Hematopoietic multipotent progenitor cell treated with erythropoietin and hydrocortisone succinate and interleukin-3 and kit ligand, for 15 days (in vitro differentiated cells): ENCODE results near the gene PPP1R16B.
"Not testable (repeated sequence)": the region's sequence is repeated elsewhere in the genome, so short reads cannot be mapped to it uniquely, and the experiment has no call there.

Experiments
- DNase-seq: peaks from one replicate; pipeline ENCODE4 v3.0.0-alpha.2; 2015; ENCODE audit warnings: low spot score

PPP1R16B gene

DNA sequence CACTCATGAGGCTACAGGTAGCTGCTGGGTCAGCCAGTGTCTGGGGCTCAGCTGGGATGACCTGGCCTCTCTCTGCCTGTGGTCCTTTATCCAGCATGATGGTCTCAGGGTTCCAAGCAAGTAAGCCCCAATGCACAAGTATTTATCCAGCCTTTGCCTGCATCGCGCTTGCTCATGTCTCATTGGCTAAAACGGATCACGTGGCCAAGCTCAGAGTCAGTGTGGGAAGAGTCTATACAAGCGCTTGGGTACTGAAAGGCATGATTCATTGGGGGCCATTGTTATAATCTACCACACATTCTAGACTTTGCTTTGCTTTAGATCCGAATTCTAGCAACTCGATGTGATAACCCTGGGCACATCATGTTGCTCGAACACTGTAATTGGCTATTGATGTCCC lies 48.3 kb downstream of the PPP1R16B start:
- no peak for DNase-seq

GRCh38 chr20:38854654-38855066 lies 49.2 kb downstream of the PPP1R16B start:
- DNase-seq, result no peak

DNA sequence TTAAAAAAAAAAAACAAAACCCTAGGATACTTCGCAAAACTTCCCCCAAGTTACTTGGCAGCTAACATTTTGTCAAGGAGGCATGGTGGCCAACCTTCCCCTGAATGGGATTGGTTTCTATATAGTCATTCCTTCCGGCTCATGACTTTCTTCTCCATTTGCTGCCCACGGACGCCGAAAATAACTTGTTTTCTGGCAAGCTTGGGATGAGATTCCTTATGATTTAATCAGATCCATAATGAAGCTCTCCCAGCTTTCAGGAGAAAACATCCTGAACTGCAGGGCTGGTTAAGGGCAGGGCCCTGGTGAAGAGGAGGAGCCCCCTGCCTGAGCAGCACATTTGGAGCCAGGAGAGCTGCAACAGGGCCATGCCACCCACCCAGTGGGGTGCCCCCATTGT lies 49.9 kb downstream of the PPP1R16B start:
- no peak for DNase-seq

DNA sequence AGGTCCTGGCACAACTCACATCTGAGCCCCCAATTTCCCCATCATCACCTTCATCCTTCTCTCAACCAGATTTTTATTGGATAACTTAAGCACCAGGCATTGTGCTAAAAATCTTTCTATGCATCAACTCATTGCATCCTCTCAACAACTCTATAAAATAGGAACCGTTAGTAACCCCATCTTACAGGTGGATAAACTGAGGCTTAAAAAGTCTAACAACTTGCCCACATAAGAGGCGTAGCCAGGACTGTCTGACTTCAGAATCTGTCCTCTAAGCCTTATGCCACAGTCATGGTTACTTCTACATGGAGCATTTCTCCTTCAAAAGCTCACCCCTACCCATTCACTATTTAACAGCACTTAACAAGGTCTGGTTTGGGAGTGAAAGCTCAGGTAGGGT lies 51.1 kb downstream of the PPP1R16B start:
- no peak for DNase-seq

DNA sequence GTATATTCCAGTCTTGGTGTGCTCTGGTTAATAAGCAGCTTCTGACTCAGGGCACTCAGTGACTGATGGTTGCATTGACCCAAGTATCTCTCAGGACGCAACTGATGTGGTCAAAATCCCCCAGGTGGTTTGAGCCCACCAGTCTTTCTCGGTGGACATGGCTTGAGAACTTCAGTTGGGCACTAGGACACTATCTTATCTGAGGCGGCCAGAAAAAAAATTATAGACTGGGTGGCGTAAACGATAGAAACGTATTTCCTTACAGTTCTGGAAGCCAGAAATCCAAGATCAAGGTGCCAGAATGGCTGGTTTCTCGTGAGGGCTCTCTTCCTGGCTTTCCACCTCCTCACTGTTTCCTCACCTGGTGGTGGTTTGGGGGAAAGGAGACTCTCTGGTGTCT lies 52.2 kb downstream of the PPP1R16B start:
- no peak for DNase-seq

DNA sequence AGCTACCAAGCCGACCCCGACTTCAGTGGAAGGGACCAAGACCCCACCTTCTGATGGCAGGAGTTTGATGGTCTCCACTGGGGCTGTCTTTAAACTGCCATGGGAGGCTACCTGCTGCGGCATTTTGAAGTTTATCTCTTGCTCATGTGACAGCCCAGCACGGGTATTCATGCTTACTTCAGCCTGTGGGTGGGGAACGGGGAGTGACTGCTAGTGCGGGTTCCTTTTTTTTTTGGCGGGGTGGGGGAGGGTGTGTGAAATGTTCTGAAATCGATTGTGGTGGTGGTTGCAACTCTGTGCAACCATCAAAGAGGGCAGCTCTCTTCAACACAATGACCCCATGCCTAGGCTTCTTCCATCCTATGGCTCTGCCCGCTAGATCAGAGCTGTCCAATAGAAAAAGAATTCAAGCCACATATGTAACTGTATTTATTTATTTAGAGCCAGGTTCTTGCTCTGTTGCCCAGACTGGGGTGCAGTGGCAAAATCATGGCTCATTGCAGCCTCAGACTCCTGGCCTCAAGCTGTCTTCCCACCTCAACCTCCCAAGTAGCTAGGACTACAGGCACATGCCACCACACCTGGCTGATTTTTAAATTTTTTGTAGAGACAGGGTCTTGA lies 53.7 kb downstream of the PPP1R16B start:
- no peak for DNase-seq

DNA sequence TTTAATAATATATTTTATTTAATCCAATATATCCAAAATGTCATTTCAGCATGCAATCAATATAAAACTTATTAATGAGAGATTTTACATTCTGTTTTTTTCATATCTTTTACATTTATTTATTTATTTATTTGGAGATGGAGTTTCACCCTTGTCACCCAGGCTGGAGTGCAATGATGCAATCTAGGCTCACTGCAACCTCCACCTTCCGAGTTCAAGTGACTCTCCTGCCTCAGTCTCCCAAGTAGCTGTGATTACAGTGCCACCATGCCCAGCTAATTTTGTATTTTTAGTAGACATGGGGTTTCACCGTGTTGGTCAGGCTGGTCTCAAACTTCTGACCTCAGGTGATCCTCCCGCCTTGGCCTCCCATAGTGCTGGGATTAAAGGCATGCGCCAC lies 54.4 kb downstream of the PPP1R16B start:
- not testable (repeated sequence) for DNase-seq

GRCh38 chr20:38861071-38861401 lies 55.5 kb downstream of the PPP1R16B start:
- no peak for DNase-seq

DNA sequence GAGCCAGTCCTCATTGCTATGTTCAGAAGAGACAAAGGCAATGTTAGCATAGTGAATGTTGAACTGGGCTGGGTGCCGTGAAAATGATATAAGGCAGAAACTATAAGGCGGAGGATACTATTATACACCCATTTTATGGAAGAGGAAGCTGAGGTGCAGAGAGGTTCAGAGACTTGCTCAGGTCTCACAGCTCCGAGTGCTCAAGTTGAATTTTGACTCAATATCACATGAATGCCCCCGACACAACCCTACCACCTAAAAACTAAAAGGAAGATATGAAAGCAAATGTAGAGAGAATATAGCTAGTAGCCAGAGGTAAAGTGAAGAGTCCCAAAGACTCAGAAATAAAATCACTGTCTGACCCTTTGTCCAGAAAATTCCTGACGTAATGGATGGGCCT lies 56.7 kb downstream of the PPP1R16B start:
- DNase-seq, result no peak

DNA sequence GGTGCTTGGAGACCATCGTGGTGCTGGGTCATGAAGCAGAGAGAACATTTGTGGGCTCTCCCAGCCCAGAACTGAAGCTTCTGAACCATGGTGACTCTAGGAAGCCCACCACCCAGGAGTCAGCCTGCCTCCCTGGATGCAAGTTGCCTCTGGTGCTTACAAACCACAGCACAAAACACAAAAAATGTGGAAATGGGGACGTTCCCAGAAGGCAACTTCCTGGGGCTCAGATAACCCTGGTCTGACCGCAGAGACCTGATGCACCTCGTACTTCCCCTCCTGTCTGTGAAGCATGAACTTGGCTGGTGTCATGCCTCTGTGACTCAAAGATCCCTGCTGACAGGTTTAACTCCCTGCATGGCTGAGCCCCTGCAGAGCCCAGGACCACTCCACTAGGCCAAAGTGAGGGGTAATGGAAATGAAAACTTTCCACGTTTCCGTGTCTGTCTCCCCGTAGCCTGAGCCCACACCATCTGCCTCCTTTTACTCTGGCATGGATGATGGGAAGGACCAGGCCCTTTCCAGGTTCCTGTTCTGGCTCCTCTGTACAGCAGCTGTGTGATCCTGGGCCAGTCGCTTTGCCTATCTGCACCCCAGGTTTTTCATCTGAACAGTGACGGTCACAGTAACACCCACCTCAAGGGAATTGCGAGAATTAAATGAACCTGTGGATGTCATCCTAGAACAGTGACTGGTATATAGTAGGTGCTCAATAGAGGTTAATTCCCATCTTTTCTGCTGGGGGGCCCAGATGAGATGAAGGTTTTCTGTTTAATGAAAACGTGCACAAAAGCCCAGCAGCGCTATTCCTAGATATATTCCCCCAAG lies 57.7 kb downstream of the PPP1R16B start:
- no peak for DNase-seq

GRCh38 chr20:38864662-38865061 lies 59.2 kb downstream of the PPP1R16B start:
- DNase-seq, result no peak

GRCh38 chr20:38866265-38867061 lies 61.0 kb downstream of the PPP1R16B start:
- no peak for DNase-seq

DNA sequence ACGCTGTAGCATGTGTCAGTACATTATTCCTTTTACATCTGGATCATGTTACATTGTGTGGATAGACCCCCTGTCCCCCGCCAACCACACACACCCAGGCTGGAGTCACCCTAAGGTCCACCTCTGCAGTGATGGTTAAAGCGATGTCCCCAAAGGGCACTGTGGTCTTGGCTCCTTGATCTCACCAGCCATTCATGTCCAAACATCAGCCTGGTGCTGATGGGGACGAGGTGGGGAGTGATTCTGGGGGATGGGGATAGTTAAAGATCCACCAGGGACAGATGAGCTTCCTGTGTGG lies 61.5 kb downstream of the PPP1R16B start:
- no peak for DNase-seq

- DNase-seq, result no peak
These were observed 65.4 kb downstream of the PPP1R16B start for GRCh38 chr20:38870733-38871559.

GRCh38 chr20:38871560-38871953 lies 66.1 kb downstream of the PPP1R16B start:
- DNase-seq, result no peak

DNA sequence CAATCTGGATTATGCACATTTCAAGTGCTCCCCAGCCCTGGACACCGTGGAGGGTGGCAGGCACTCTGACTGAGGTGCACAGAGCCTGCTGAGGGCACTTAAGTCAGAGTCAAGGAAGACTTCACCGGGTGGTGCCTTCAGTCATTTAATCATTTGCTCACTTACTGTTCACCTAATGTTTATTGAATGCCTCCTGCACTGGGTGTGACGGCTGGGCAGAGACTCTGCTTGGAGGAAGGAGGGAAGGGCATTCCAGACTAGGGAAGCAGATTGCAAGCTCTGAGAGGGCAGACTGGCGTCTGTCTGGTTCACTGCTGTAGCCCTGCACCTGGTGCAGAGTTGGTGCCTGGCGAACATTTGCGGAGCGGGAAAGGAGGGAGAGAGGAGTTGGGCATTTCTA lies 66.5 kb downstream of the PPP1R16B start:
- no peak for DNase-seq

- no peak for DNase-seq
These were observed 67.1 kb downstream of the PPP1R16B start for GRCh38 chr20:38872491-38873049.

DNA sequence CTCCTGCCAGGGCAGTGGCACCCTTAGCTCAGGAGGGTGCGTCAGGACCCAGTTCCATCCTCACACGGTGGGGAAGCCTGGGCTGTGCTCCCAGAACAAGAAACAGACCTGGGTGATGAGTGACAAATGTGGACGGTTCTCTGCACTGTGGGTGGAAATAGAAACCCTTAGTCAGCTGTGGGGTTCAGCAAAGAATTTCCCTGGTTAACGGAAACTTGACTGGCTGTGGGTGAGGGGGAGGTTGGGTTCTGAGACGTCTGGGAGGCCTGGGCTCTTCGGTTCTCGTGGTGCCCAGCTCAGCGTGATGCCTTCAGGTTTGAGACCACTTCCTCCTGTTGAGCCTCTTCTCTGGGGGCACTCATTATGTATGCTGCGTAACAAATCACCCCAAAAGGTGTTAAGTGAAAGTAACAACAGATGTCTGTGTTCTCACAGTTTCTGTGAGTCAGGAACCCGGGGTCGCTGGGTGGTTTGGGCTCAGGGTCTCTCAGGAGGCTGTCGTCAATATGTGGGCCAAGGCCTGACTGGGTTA lies 67.6 kb downstream of the PPP1R16B start:
- DNase-seq, result no peak

- no peak for DNase-seq
These were observed 69.1 kb downstream of the PPP1R16B start for GRCh38 chr20:38874460-38875174.

GRCh38 chr20:38875175-38875993 lies 69.9 kb downstream of the PPP1R16B start:
- no peak for DNase-seq
